Liver (tissue), 9 donors: ENCODE data around the gene ENC1. TPM values are rescaled to one million over a fixed set of nuclear protein-coding genes. Genes with fewer than 3 reads are reported as not detected.

Experiments used
- DNase-seq: peaks from one replicate; pipeline ENCODE4 v3.0.0-alpha.2; 2017; ENCODE audit warnings: low spot score
- H3K27ac ChIP-seq, 2 donors: one replicate each; pipeline ENCODE4 v1.7.0; 2013; ENCODE audit warnings: inconsistent platforms in 2 of 2, low read length in 2 of 2, control low read depth in 1 of 2, low read depth in 1 of 2, mild to moderate bottlenecking in 1 of 2
- H3K27me3 ChIP-seq, 4 donors: one replicate each; pipeline versions ENCODE4 v1.6.1 to v1.7.0; 2013; ENCODE audit warnings: low read length in 3 of 4, inconsistent platforms in 1 of 4, mild to moderate bottlenecking in 1 of 4, moderate library complexity in 1 of 4; ENCODE audit not compliant: control insufficient read depth in 4 of 4, insufficient read depth in 4 of 4
- H3K36me3 ChIP-seq, 4 donors: one replicate each; pipeline versions ENCODE4 v1.6.1 to v1.7.0; 2013; ENCODE audit warnings: low read length in 3 of 4, mild to moderate bottlenecking in 3 of 4, low read depth in 1 of 4, moderate library complexity in 1 of 4; ENCODE audit not compliant: control insufficient read depth in 4 of 4, insufficient read depth in 3 of 4
- H3K4me1 ChIP-seq, 4 donors: one replicate each; pipeline versions ENCODE4 v1.6.1 to v1.7.0; 2013; ENCODE audit warnings: low read length in 3 of 4, mild to moderate bottlenecking in 3 of 4, moderate library complexity in 1 of 4; ENCODE audit not compliant: control insufficient read depth in 4 of 4, insufficient read depth in 4 of 4
- H3K4me3 ChIP-seq, 3 donors: one replicate each; pipeline versions ENCODE4 v1.6.1 to v1.7.0; 2013; ENCODE audit warnings: low read length in 3 of 3, control low read depth in 1 of 3, low read depth in 1 of 3, mild to moderate bottlenecking in 1 of 3
- H3K9ac ChIP-seq, 2 donors: one replicate each; pipeline ENCODE4 v1.7.0; 2013; ENCODE audit warnings: low read length in 2 of 2, mild to moderate bottlenecking in 2 of 2, moderate library complexity in 2 of 2, control low read depth in 1 of 2, low read depth in 1 of 2
- H3K9me3 ChIP-seq, 4 donors: one replicate each; pipeline versions ENCODE4 v1.6.1 to v1.7.0; 2013; ENCODE audit warnings: low read length in 3 of 4; ENCODE audit not compliant: control insufficient read depth in 4 of 4
- EGR1 ChIP-seq, 2 donors: IDR thresholded peaks; 2 replicates each; pipeline ENCODE4 v1.6.1; 2016 to 2018; ENCODE audit warnings: antibody characterized with exemption in 2 of 2, low read depth in 2 of 2
- FOXA1 ChIP-seq: IDR thresholded peaks from 2 replicates; pipeline ENCODE4 v1.6.1; 2016; ENCODE audit warnings: antibody characterized with exemption
- FOXA2 ChIP-seq: IDR thresholded peaks from 2 replicates; pipeline ENCODE4 v1.6.1; 2016; ENCODE audit warnings: antibody characterized with exemption
- GABPA ChIP-seq, 2 donors: IDR thresholded peaks in 1 of 2; conservative IDR thresholded peaks in 1 of 2; 2 replicates each; pipeline ENCODE4 v1.6.1; 2016; ENCODE audit warnings: antibody characterized with exemption in 2 of 2, mild to moderate bottlenecking in 1 of 2, moderate library complexity in 1 of 2
- HNF4A ChIP-seq, 2 donors: conservative IDR thresholded peaks; 2 replicates each; pipeline ENCODE4 v1.6.1; 2016; ENCODE audit warnings: antibody characterized with exemption in 2 of 2, mild to moderate bottlenecking in 2 of 2
- HNF4G ChIP-seq: IDR thresholded peaks from 2 replicates; pipeline ENCODE4 v1.6.1; 2016; ENCODE audit warnings: antibody characterized with exemption
- JUND ChIP-seq, 2 donors: IDR thresholded peaks; 2 replicates each; pipeline ENCODE4 v1.6.1; 2016; ENCODE audit warnings: antibody characterized with exemption in 2 of 2
- RAD21 ChIP-seq, 2 donors: IDR thresholded peaks; 2 replicates each; pipeline ENCODE4 v1.6.1; 2016; ENCODE audit warnings: antibody characterized with exemption in 2 of 2, mild to moderate bottlenecking in 2 of 2
- RXRA ChIP-seq, 2 donors: IDR thresholded peaks; 2 replicates each; pipeline ENCODE4 v1.6.1; 2017 to 2018; ENCODE audit warnings: antibody characterized with exemption in 2 of 2, mild to moderate bottlenecking in 1 of 2
- SP1 ChIP-seq: IDR thresholded peaks from 2 replicates; pipeline ENCODE4 v1.6.1; 2018; ENCODE audit warnings: antibody characterized with exemption, mild to moderate bottlenecking
- TAF1 ChIP-seq: conservative IDR thresholded peaks from 2 replicates; pipeline ENCODE4 v1.6.1; 2016; ENCODE audit warnings: antibody characterized with exemption, mild to moderate bottlenecking
- YY1 ChIP-seq: IDR thresholded peaks from 2 replicates; pipeline ENCODE4 v1.6.1; 2016; ENCODE audit warnings: antibody characterized with exemption, mild to moderate bottlenecking
- ZBTB33 ChIP-seq: IDR thresholded peaks from 2 replicates; pipeline ENCODE4 v1.6.1; 2016; ENCODE audit warnings: antibody characterized with exemption
- WGBS: extraction: QIAGEN DNeasy Blood & Tissue Kit; methylation state at CpG from one replicate; pipeline ENCODE4 v1.1.7; 2013; 5-methylcytosine and 5-hydroxymethylcytosine counted together
- polyA plus RNA-seq, 2 donors: library from polyadenylated mRNA; stranded (reverse) in 1 of 2; unstranded in 1 of 2; fragments of 200-250 nt in 1 of 2; fragments of >200 nt in 1 of 2; fragmentation: Nextera tagmentation in 1 of 2; extraction: Ambion mirVana in 1 of 2; gene quantifications; one replicate each; pipeline versions ENCODE4 v1.2.1 to v1.2.3, GENCODE V29; 2013 to 2015
- total RNA-seq, 2 donors: library from RNA; depleted of rRNA; stranded (reverse); fragments of >200 nt; gene quantifications; one replicate each; pipeline ENCODE4 v1.2.3, GENCODE V29; 2014
- TF ChIP-seq, protein P1 (sequence below): IDR thresholded peaks from 2 replicates; pipeline ENCODE4 v1.6.1; 2016; ENCODE audit warnings: antibody characterized with exemption, mild to moderate bottlenecking
- TF ChIP-seq, protein P2 (sequence below): IDR thresholded peaks from 2 replicates; pipeline ENCODE4 v1.6.1; 2016; ENCODE audit warnings: antibody characterized with exemption
- TF ChIP-seq, protein P3 (sequence below): IDR thresholded peaks from 2 replicates; pipeline ENCODE4 v1.6.1; 2016; ENCODE audit warnings: antibody characterized with exemption
- donor health status: healthy.
- donor health status: healthy.
- donor health status: healthy.
- donor health status: healthy.
- donor health status: healthy.

ENC1 gene
- total and polyA plus RNA-seq, 4 donors = 5.7 to 34.4 (median 13.8) TPM

GRCh38 chr5:74612045-74612444 is 28.5 kb downstream of the ENC1 start:
- WGBS = 89% methylated on average over 3 of the region's 3 CpGs

GRCh38 chr5:74608736-74609601 is 31.6 kb downstream of the ENC1 start:
- H3K36me3 ChIP-seq = no peaks in the 10 kb centered on the region
- 95% methylated on average over 5 of the region's 5 CpGs for WGBS
- H3K9ac ChIP-seq = no peak overlapping the region
- no peaks in the 10 kb centered on the region for H3K9me3 ChIP-seq
- no peaks in the 10 kb centered on the region for H3K27me3 ChIP-seq
- no peak overlapping the region for H3K27ac ChIP-seq
- no peak for DNase-seq
- no peaks in the 10 kb centered on the region for H3K4me1 ChIP-seq
- H3K4me3 ChIP-seq = no peak overlapping the region
- no peak for TF ChIP-seq FOXA2
- TF ChIP-seq, protein P1, sequence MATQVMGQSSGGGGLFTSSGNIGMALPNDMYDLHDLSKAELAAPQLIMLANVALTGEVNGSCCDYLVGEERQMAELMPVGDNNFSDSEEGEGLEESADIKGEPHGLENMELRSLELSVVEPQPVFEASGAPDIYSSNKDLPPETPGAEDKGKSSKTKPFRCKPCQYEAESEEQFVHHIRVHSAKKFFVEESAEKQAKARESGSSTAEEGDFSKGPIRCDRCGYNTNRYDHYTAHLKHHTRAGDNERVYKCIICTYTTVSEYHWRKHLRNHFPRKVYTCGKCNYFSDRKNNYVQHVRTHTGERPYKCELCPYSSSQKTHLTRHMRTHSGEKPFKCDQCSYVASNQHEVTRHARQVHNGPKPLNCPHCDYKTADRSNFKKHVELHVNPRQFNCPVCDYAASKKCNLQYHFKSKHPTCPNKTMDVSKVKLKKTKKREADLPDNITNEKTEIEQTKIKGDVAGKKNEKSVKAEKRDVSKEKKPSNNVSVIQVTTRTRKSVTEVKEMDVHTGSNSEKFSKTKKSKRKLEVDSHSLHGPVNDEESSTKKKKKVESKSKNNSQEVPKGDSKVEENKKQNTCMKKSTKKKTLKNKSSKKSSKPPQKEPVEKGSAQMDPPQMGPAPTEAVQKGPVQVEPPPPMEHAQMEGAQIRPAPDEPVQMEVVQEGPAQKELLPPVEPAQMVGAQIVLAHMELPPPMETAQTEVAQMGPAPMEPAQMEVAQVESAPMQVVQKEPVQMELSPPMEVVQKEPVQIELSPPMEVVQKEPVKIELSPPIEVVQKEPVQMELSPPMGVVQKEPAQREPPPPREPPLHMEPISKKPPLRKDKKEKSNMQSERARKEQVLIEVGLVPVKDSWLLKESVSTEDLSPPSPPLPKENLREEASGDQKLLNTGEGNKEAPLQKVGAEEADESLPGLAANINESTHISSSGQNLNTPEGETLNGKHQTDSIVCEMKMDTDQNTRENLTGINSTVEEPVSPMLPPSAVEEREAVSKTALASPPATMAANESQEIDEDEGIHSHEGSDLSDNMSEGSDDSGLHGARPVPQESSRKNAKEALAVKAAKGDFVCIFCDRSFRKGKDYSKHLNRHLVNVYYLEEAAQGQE = no peak
- no peak for TF ChIP-seq HNF4A (conservative IDR thresholded peaks at IDR 0.05)
- no peak for TF ChIP-seq RXRA (IDR thresholded peaks at IDR 0.05)
- no peak for TF ChIP-seq ZBTB33
- TF ChIP-seq SP1 = no peak
- TF ChIP-seq HNF4G = no peak
- TF ChIP-seq YY1 = no peak
- no peak for TF ChIP-seq FOXA1

More at GRCh38 chr5:74612045-74612444, 28.5 kb downstream of the ENC1 start:
- no peaks in the 10 kb centered on the region for H3K9me3 ChIP-seq
- no peaks in the 10 kb centered on the region for H3K36me3 ChIP-seq
- DNase-seq = no peak
- no peak overlapping the region for H3K27ac ChIP-seq
- TF ChIP-seq GABPA (IDR thresholded peaks at IDR 0.05 in 1 of 2, conservative IDR thresholded peaks at IDR 0.05 in 1 of 2) (no peak), RXRA (IDR thresholded peaks at IDR 0.05) (no peak), ZBTB33 (no peak), HNF4A (conservative IDR thresholded peaks at IDR 0.05) (no peak), TAF1 (no peak), HNF4G (no peak), EGR1 (IDR thresholded peaks at IDR 0.05; ENCODE audit: low read depth in 2 of 2) (no peak), FOXA2 (no peak), RAD21 (IDR thresholded peaks at IDR 0.05) (no peak), JUND (IDR thresholded peaks at IDR 0.05) (no peak)
- TF ChIP-seq, protein P1 = no peak
- TF ChIP-seq, protein P2, sequence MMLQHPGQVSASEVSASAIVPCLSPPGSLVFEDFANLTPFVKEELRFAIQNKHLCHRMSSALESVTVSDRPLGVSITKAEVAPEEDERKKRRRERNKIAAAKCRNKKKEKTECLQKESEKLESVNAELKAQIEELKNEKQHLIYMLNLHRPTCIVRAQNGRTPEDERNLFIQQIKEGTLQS = no peak
- TF ChIP-seq, protein P3, sequence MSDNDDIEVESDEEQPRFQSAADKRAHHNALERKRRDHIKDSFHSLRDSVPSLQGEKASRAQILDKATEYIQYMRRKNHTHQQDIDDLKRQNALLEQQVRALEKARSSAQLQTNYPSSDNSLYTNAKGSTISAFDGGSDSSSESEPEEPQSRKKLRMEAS = no peak
- H3K27me3 ChIP-seq = no peaks in the 10 kb centered on the region
- no peak overlapping the region for H3K9ac ChIP-seq
- no peak overlapping the region for H3K4me3 ChIP-seq
- peaks cover 0 to 3% (median 1%) of the 10 kb centered on the region in 4 donors for H3K4me1 ChIP-seq
